Activated naive CD8-positive, alpha-beta T cell (primary cell): ENCODE data around the gene TFDP2.

Experiments used
- H3K27ac Mint-ChIP-seq: one replicate; pipeline ENCODE4 v1.8.0; 2021; ENCODE audit warnings: mixed read lengths
- H3K27me3 Mint-ChIP-seq: one replicate; pipeline ENCODE4 v1.8.0; 2021; ENCODE audit warnings: mixed read lengths
- H3K36me3 Mint-ChIP-seq: one replicate; pipeline ENCODE4 v1.8.0; 2021; ENCODE audit warnings: mixed read lengths
- H3K4me1 Mint-ChIP-seq: one replicate; pipeline ENCODE4 v1.8.0; 2021; ENCODE audit warnings: low read depth, mixed read lengths
- H3K4me3 Mint-ChIP-seq: one replicate; pipeline ENCODE4 v1.8.0; 2021; ENCODE audit warnings: mild to moderate bottlenecking, mixed read lengths
- H3K9me3 Mint-ChIP-seq: one replicate; pipeline ENCODE4 v1.8.0; 2021; ENCODE audit warnings: low read depth, mixed read lengths

TFDP2 gene

GRCh38 chr3:141955175-141955574 is 194.2 kb downstream of the TFDP2 start:
- Mint-ChIP-seq H3K36me3 (peaks cover 8% of the 10 kb centered on the region), H3K4me3 (no peak overlapping the region), H3K27me3 (no peaks in the 10 kb centered on the region), H3K27ac (no peak overlapping the region), H3K4me1 (peaks cover 4% of the 10 kb centered on the region), H3K9me3 (no peaks in the 10 kb centered on the region)

- Mint-ChIP-seq H3K27ac (no peak overlapping the region), H3K9me3 (no peaks in the 10 kb centered on the region)
Observed at GRCh38 chr3:141952611-141953010, 196.7 kb downstream of the TFDP2 start.

GRCh38 chr3:141950572-141951493 is 198.5 kb downstream of the TFDP2 start:
- H3K4me1 Mint-ChIP-seq, result peaks cover 4% of the 10 kb centered on the region
- H3K27ac Mint-ChIP-seq, result no peak overlapping the region
- no peaks in the 10 kb centered on the region for H3K27me3 Mint-ChIP-seq
- H3K36me3 Mint-ChIP-seq, result peaks cover 5% of the 10 kb centered on the region
- no peaks in the 10 kb centered on the region for H3K9me3 Mint-ChIP-seq
- no peak overlapping the region for H3K4me3 Mint-ChIP-seq

More at GRCh38 chr3:141952611-141953010, 196.7 kb downstream of the TFDP2 start:
- Mint-ChIP-seq H3K4me1 (peaks cover 4% of the 10 kb centered on the region), H3K27me3 (no peaks in the 10 kb centered on the region), H3K4me3 (no peak overlapping the region), H3K36me3 (peaks cover 5% of the 10 kb centered on the region)

- Mint-ChIP-seq H3K4me3 (no peak overlapping the region), H3K27ac (no peak overlapping the region), H3K36me3 (peaks cover 7% of the 10 kb centered on the region), H3K4me1 (peaks cover under 1% of the 10 kb centered on the region), H3K27me3 (no peaks in the 10 kb centered on the region), H3K9me3 (no peaks in the 10 kb centered on the region)
Observed at GRCh38 chr3:141949972-141950371, 199.4 kb downstream of the TFDP2 start.

- no peak overlapping the region for H3K4me3 Mint-ChIP-seq
- H3K4me1 Mint-ChIP-seq, result no peaks in the 10 kb centered on the region
- H3K27me3 Mint-ChIP-seq, result no peaks in the 10 kb centered on the region
- H3K27ac Mint-ChIP-seq, result no peak overlapping the region
- peaks cover 7% of the 10 kb centered on the region for H3K36me3 Mint-ChIP-seq
- H3K9me3 Mint-ChIP-seq, result no peaks in the 10 kb centered on the region
Observed at GRCh38 chr3:141949399-141949798, 199.9 kb downstream of the TFDP2 start.

GRCh38 chr3:141945726-141946485 is 203.4 kb downstream of the TFDP2 start:
- Mint-ChIP-seq H3K27me3 (no peaks in the 10 kb centered on the region), H3K36me3 (peaks cover 2% of the 10 kb centered on the region), H3K27ac (no peak overlapping the region), H3K4me3 (no peak overlapping the region), H3K4me1 (peaks cover 3% of the 10 kb centered on the region), H3K9me3 (no peaks in the 10 kb centered on the region)

GRCh38 chr3:141942006-141942405 is 207.3 kb downstream of the TFDP2 start:
- Mint-ChIP-seq H3K9me3 (no peaks in the 10 kb centered on the region), H3K27me3 (no peaks in the 10 kb centered on the region), H3K36me3 (peaks cover 2% of the 10 kb centered on the region), H3K4me1 (peaks cover 8% of the 10 kb centered on the region), H3K27ac (no peak overlapping the region), H3K4me3 (no peak overlapping the region)

GRCh38 chr3:141941093-141941492 is 208.3 kb downstream of the TFDP2 start:
- peaks cover 8% of the 10 kb centered on the region for H3K4me1 Mint-ChIP-seq
- no peak overlapping the region for H3K27ac Mint-ChIP-seq
- no peak overlapping the region for H3K4me3 Mint-ChIP-seq

GRCh38 chr3:141940194-141940776 is 209.1 kb downstream of the TFDP2 start:
- Mint-ChIP-seq H3K27ac (no peak overlapping the region), H3K9me3 (no peaks in the 10 kb centered on the region), H3K4me3 (no peak overlapping the region), H3K36me3 (no peaks in the 10 kb centered on the region), H3K4me1 (peaks cover 8% of the 10 kb centered on the region), H3K27me3 (no peaks in the 10 kb centered on the region)

More at GRCh38 chr3:141941093-141941492, 208.3 kb downstream of the TFDP2 start:
- Mint-ChIP-seq H3K27me3 (no peaks in the 10 kb centered on the region), H3K9me3 (no peaks in the 10 kb centered on the region), H3K36me3 (peaks cover 2% of the 10 kb centered on the region)

- H3K27me3 Mint-ChIP-seq, result no peaks in the 10 kb centered on the region
- no peak overlapping the region for H3K27ac Mint-ChIP-seq
- H3K4me3 Mint-ChIP-seq, result no peak overlapping the region
- peaks cover 8% of the 10 kb centered on the region for H3K4me1 Mint-ChIP-seq
- H3K36me3 Mint-ChIP-seq, result no peaks in the 10 kb centered on the region
- no peaks in the 10 kb centered on the region for H3K9me3 Mint-ChIP-seq
Observed at GRCh38 chr3:141939759-141940158, 209.6 kb downstream of the TFDP2 start.

- Mint-ChIP-seq H3K4me1 (peaks cover 8% of the 10 kb centered on the region), H3K4me3 (no peak overlapping the region), H3K27ac (no peak overlapping the region), H3K9me3 (no peaks in the 10 kb centered on the region), H3K36me3 (peaks cover 2% of the 10 kb centered on the region), H3K27me3 (no peaks in the 10 kb centered on the region)
Observed at GRCh38 chr3:141938011-141938500, 211.3 kb downstream of the TFDP2 start.

- no peaks in the 10 kb centered on the region for H3K27me3 Mint-ChIP-seq
- H3K4me3 Mint-ChIP-seq, result no peak overlapping the region
- H3K36me3 Mint-ChIP-seq, result peaks cover 2% of the 10 kb centered on the region
- no peaks in the 10 kb centered on the region for H3K4me1 Mint-ChIP-seq
- H3K27ac Mint-ChIP-seq, result no peak overlapping the region
- no peaks in the 10 kb centered on the region for H3K9me3 Mint-ChIP-seq
Observed at GRCh38 chr3:141934354-141934753, 215.0 kb downstream of the TFDP2 start.

- no peak overlapping the region for H3K27ac Mint-ChIP-seq
- no peaks in the 10 kb centered on the region for H3K9me3 Mint-ChIP-seq
- H3K27me3 Mint-ChIP-seq, result no peaks in the 10 kb centered on the region
- H3K4me3 Mint-ChIP-seq, result no peak overlapping the region
- H3K4me1 Mint-ChIP-seq, result no peaks in the 10 kb centered on the region
- peaks cover 3% of the 10 kb centered on the region for H3K36me3 Mint-ChIP-seq
Observed at GRCh38 chr3:141933421-141934300, 215.7 kb downstream of the TFDP2 start.

- no peak overlapping the region for H3K4me3 Mint-ChIP-seq
- no peaks in the 10 kb centered on the region for H3K4me1 Mint-ChIP-seq
- H3K27me3 Mint-ChIP-seq, result no peaks in the 10 kb centered on the region
- no peaks in the 10 kb centered on the region for H3K9me3 Mint-ChIP-seq
- peaks cover 16% of the 10 kb centered on the region for H3K36me3 Mint-ChIP-seq
- no peak overlapping the region for H3K27ac Mint-ChIP-seq
Observed at GRCh38 chr3:141930801-141931200, 218.5 kb downstream of the TFDP2 start.
